Liver (tissue), 9 donors: ENCODE data around the gene SH3BP1. TPM values are rescaled to one million over a fixed set of nuclear protein-coding genes. Genes with fewer than 3 reads are reported as not detected.

ENCODE experiments used
- DNase-seq: peaks from one replicate; pipeline ENCODE4 v3.0.0-alpha.2; 2017; ENCODE audit warnings: low spot score
- H3K27ac ChIP-seq, 2 donors: one replicate each; pipeline ENCODE4 v1.7.0; 2013; ENCODE audit warnings: inconsistent platforms in 2 of 2, low read length in 2 of 2, control low read depth in 1 of 2, low read depth in 1 of 2, mild to moderate bottlenecking in 1 of 2
- H3K27me3 ChIP-seq, 4 donors: one replicate each; pipeline versions ENCODE4 v1.6.1 to v1.7.0; 2013; ENCODE audit warnings: low read length in 3 of 4, inconsistent platforms in 1 of 4, mild to moderate bottlenecking in 1 of 4, moderate library complexity in 1 of 4; ENCODE audit not compliant: control insufficient read depth in 4 of 4, insufficient read depth in 4 of 4
- H3K36me3 ChIP-seq, 4 donors: one replicate each; pipeline versions ENCODE4 v1.6.1 to v1.7.0; 2013; ENCODE audit warnings: low read length in 3 of 4, mild to moderate bottlenecking in 3 of 4, low read depth in 1 of 4, moderate library complexity in 1 of 4; ENCODE audit not compliant: control insufficient read depth in 4 of 4, insufficient read depth in 3 of 4
- H3K4me1 ChIP-seq, 4 donors: one replicate each; pipeline versions ENCODE4 v1.6.1 to v1.7.0; 2013; ENCODE audit warnings: low read length in 3 of 4, mild to moderate bottlenecking in 3 of 4, moderate library complexity in 1 of 4; ENCODE audit not compliant: control insufficient read depth in 4 of 4, insufficient read depth in 4 of 4
- H3K4me3 ChIP-seq, 3 donors: one replicate each; pipeline versions ENCODE4 v1.6.1 to v1.7.0; 2013; ENCODE audit warnings: low read length in 3 of 3, control low read depth in 1 of 3, low read depth in 1 of 3, mild to moderate bottlenecking in 1 of 3
- H3K9ac ChIP-seq, 2 donors: one replicate each; pipeline ENCODE4 v1.7.0; 2013; ENCODE audit warnings: low read length in 2 of 2, mild to moderate bottlenecking in 2 of 2, moderate library complexity in 2 of 2, control low read depth in 1 of 2, low read depth in 1 of 2
- H3K9me3 ChIP-seq, 4 donors: one replicate each; pipeline versions ENCODE4 v1.6.1 to v1.7.0; 2013; ENCODE audit warnings: low read length in 3 of 4; ENCODE audit not compliant: control insufficient read depth in 4 of 4
- ATF3 ChIP-seq: IDR thresholded peaks from 2 replicates; pipeline ENCODE4 v1.6.1; 2016; ENCODE audit warnings: antibody characterized with exemption
- CTCF ChIP-seq: fragments of 150-350 bp; IDR thresholded peaks from 2 replicates; pipeline ENCODE4 v1.5.1; 2017; ENCODE audit warnings: improper control_type of control experiment, low read depth, low read length; ENCODE audit not compliant: missing input control
- EGR1 ChIP-seq, 2 donors: IDR thresholded peaks; 2 replicates each; pipeline ENCODE4 v1.6.1; 2016 to 2018; ENCODE audit warnings: antibody characterized with exemption in 2 of 2, low read depth in 2 of 2
- FOXA1 ChIP-seq: IDR thresholded peaks from 2 replicates; pipeline ENCODE4 v1.6.1; 2016; ENCODE audit warnings: antibody characterized with exemption
- FOXA2 ChIP-seq: IDR thresholded peaks from 2 replicates; pipeline ENCODE4 v1.6.1; 2016; ENCODE audit warnings: antibody characterized with exemption
- GABPA ChIP-seq, 2 donors: IDR thresholded peaks in 1 of 2; conservative IDR thresholded peaks in 1 of 2; 2 replicates each; pipeline ENCODE4 v1.6.1; 2016; ENCODE audit warnings: antibody characterized with exemption in 2 of 2, mild to moderate bottlenecking in 1 of 2, moderate library complexity in 1 of 2
- HNF4A ChIP-seq, 2 donors: conservative IDR thresholded peaks; 2 replicates each; pipeline ENCODE4 v1.6.1; 2016; ENCODE audit warnings: antibody characterized with exemption in 2 of 2, mild to moderate bottlenecking in 2 of 2
- HNF4G ChIP-seq: IDR thresholded peaks from 2 replicates; pipeline ENCODE4 v1.6.1; 2016; ENCODE audit warnings: antibody characterized with exemption
- JUND ChIP-seq, 2 donors: IDR thresholded peaks; 2 replicates each; pipeline ENCODE4 v1.6.1; 2016; ENCODE audit warnings: antibody characterized with exemption in 2 of 2
- MAX ChIP-seq: IDR thresholded peaks from 2 replicates; pipeline ENCODE4 v1.6.1; 2016; ENCODE audit warnings: antibody characterized with exemption
- NR2F2 ChIP-seq: IDR thresholded peaks from 2 replicates; pipeline ENCODE4 v1.6.1; 2016; ENCODE audit warnings: antibody characterized with exemption
- RAD21 ChIP-seq, 2 donors: IDR thresholded peaks; 2 replicates each; pipeline ENCODE4 v1.6.1; 2016; ENCODE audit warnings: antibody characterized with exemption in 2 of 2, mild to moderate bottlenecking in 2 of 2
- REST ChIP-seq: IDR thresholded peaks from 2 replicates; pipeline ENCODE4 v1.6.1; 2016; ENCODE audit warnings: antibody characterized with exemption, mild to moderate bottlenecking
- RXRA ChIP-seq, 2 donors: IDR thresholded peaks; 2 replicates each; pipeline ENCODE4 v1.6.1; 2017 to 2018; ENCODE audit warnings: antibody characterized with exemption in 2 of 2, mild to moderate bottlenecking in 1 of 2
- SP1 ChIP-seq: IDR thresholded peaks from 2 replicates; pipeline ENCODE4 v1.6.1; 2018; ENCODE audit warnings: antibody characterized with exemption, mild to moderate bottlenecking
- TAF1 ChIP-seq: conservative IDR thresholded peaks from 2 replicates; pipeline ENCODE4 v1.6.1; 2016; ENCODE audit warnings: antibody characterized with exemption, mild to moderate bottlenecking
- YY1 ChIP-seq: IDR thresholded peaks from 2 replicates; pipeline ENCODE4 v1.6.1; 2016; ENCODE audit warnings: antibody characterized with exemption, mild to moderate bottlenecking
- ZBTB33 ChIP-seq: IDR thresholded peaks from 2 replicates; pipeline ENCODE4 v1.6.1; 2016; ENCODE audit warnings: antibody characterized with exemption
- WGBS: extraction: QIAGEN DNeasy Blood & Tissue Kit; methylation state at CpG from one replicate; pipeline ENCODE4 v1.1.7; 2013; 5-methylcytosine and 5-hydroxymethylcytosine counted together
- polyA plus RNA-seq, 2 donors: library from polyadenylated mRNA; stranded (reverse) in 1 of 2; unstranded in 1 of 2; fragments of 200-250 nt in 1 of 2; fragments of >200 nt in 1 of 2; fragmentation: Nextera tagmentation in 1 of 2; extraction: Ambion mirVana in 1 of 2; gene quantifications; one replicate each; pipeline versions ENCODE4 v1.2.1 to v1.2.3, GENCODE V29; 2013 to 2015
- total RNA-seq, 2 donors: library from RNA; depleted of rRNA; stranded (reverse); fragments of >200 nt; gene quantifications; one replicate each; pipeline ENCODE4 v1.2.3, GENCODE V29; 2014
- donor health status: healthy.
- donor health status: healthy.
- donor health status: healthy.
- donor health status: healthy.
- donor health status: healthy.

The SH3BP1 gene
- total and polyA plus RNA-seq, 4 donors = 0.24 to 8.2 (median 2.7) TPM

GRCh38 chr22:37659066-37659896, 19.8 kb downstream of the SH3BP1 start:
- peak overlapping the region; percentile 88 to 90 for H3K27ac ChIP-seq
- TF ChIP-seq GABPA (IDR thresholded peaks at IDR 0.05 in 1 of 2, conservative IDR thresholded peaks at IDR 0.05 in 1 of 2) (peak in 1 of 2 donors; percentile 46), FOXA2 (peak; percentile 65), HNF4G (peak; percentile 98), CTCF (no peak), JUND (IDR thresholded peaks at IDR 0.05) (peak in 1 of 2 donors; percentile 59), RAD21 (IDR thresholded peaks at IDR 0.05) (peak; percentile 39 to 42), NR2F2 (peak; percentile 73), EGR1 (IDR thresholded peaks at IDR 0.05; ENCODE audit: low read depth in 2 of 2) (no peak), YY1 (peak; percentile 85), RXRA (IDR thresholded peaks at IDR 0.05) (peak; percentile 86 to 91), TAF1 (no peak), ZBTB33 (peak; percentile 80), HNF4A (conservative IDR thresholded peaks at IDR 0.05) (peak; percentile 100), MAX (peak; percentile 79), FOXA1 (peak; percentile 73), SP1 (peak; percentile 94), ATF3 (peak; percentile 63), REST (peak; percentile 37)
- H3K36me3 ChIP-seq = peaks cover 0 to 2% (median 0%) of the 10 kb centered on the region in 4 donors
- WGBS = 2% methylated on average over 68 of the region's 68 CpGs
- no peaks in the 10 kb centered on the region for H3K9me3 ChIP-seq
- H3K9ac ChIP-seq = peak overlapping the region; percentile 26 to 35
- peak; percentile 68 for DNase-seq
- peak overlapping the region; percentile 41 to 88 (median 84) for H3K4me3 ChIP-seq
- H3K4me1 ChIP-seq = peaks cover 8 to 50% (median 41%) of the 10 kb centered on the region in 4 donors
- H3K27me3 ChIP-seq = no peaks in the 10 kb centered on the region
